ENCODE measurements around the gene ZNF367.
"Not testable (repeated sequence)": the region's sequence is repeated elsewhere in the genome, so short reads cannot be mapped to it uniquely, and the experiment has no call there.

DNA sequence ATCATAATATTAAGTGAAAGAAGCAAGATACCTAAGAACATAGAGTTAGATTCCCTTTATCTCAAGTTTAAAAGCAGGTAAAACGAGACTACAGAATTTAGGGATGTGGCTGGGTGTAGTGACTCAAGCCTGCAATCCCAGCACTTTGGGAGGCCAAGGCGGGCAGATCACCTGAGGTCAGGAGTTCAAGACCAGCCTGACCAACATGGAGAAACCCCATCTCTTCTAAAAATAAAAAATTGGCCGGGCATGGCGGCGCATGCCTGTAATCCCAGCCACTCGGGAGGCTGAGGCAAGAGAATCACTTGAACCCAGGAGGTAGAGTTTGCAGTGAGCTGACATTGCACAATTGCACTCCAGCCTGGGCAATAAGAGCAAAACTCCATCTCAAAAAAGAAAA is 56.1 kb downstream of the ZNF367 start:
- not testable (repeated sequence) for TF ChIP-seq CTCF (IDR thresholded peaks at IDR 0.05); EZH2 (IDR thresholded peaks at IDR 0.05; ENCODE audit: borderline replicate concordance, insufficient read depth, low read depth, low read length, poor library complexity, severe bottlenecking)

Data from B cell (primary cell).